A673 (cell line): ENCODE measurements around the gene TM9SF2. TPM values are rescaled to one million over a fixed set of nuclear protein-coding genes. Genes with fewer than 3 reads are reported as not detected.

Experiments used
- BruUV-seq: library from RNA; stranded (reverse); fragments of 400-500 nt; replicated peaks from 2 replicates; lab custom pipeline; 2021; lab: Mats Ljungman, UMichigan
- CTCF ChIA-PET: fragments of 300-600 bp; sonication (Branson Sonifier 250); formaldehyde crosslinking; loops from one replicate; lab custom pipeline; 2022; ENCODE audit warnings: antibody characterized with exemption; lab: Charles Lee
- POLR2A ChIA-PET: fragments of 300-600 bp; sonication (Branson Sonifier 250); formaldehyde crosslinking; loops from one replicate; lab custom pipeline; 2022; ENCODE audit warnings: antibody characterized with exemption; ENCODE audit not compliant: low non-redundant PET; lab: Charles Lee
- DNase-seq: peaks from one replicate; pipeline ENCODE4 v3.0.0-alpha.2; 2015; ENCODE audit warnings: low spot score
- H3K27ac ChIP-seq: fragments of 200-600 bp; sonication (generic); 2 replicates; pipeline ENCODE4 v1.5.1; 2016; ENCODE audit warnings: mixed run types, low read depth, mild to moderate bottlenecking, mixed read lengths, antibody characterized with exemption, low read length; ENCODE audit not compliant: poor library complexity, severe bottlenecking
- H3K27me3 ChIP-seq: fragments of 200-600 bp; sonication (generic); replicated peaks from 2 replicates; pipeline ENCODE4 v1.6.1; 2017; ENCODE audit warnings: mixed run types, low read depth, mild to moderate bottlenecking, mixed read lengths, antibody characterized with exemption, low read length; ENCODE audit not compliant: insufficient read depth, poor library complexity
- H3K36me3 ChIP-seq: fragments of 200-600 bp; sonication (generic); 2 replicates; pipeline ENCODE4 v1.6.1; 2016; ENCODE audit warnings: mixed run types, mild to moderate bottlenecking, mixed read lengths, antibody characterized with exemption, low read length; ENCODE audit not compliant: insufficient read depth, poor library complexity, severe bottlenecking
- H3K4me1 ChIP-seq: fragments of 200-600 bp; sonication (generic); 2 replicates; pipeline ENCODE4 v1.6.1; 2017; ENCODE audit warnings: mixed run types, mild to moderate bottlenecking, mixed read lengths, antibody characterized with exemption, low read length; ENCODE audit not compliant: insufficient read depth, poor library complexity, severe bottlenecking
- H3K4me3 ChIP-seq: fragments of 200-600 bp; sonication (generic); 2 replicates; pipeline ENCODE4 v1.5.1; 2016; ENCODE audit warnings: low read depth, mixed run types, mild to moderate bottlenecking, mixed read lengths, low read length; ENCODE audit not compliant: poor library complexity, severe bottlenecking
- H3K9me3 ChIP-seq: fragments of 200-600 bp; sonication (generic); 2 replicates; pipeline ENCODE4 v1.6.1; 2016; ENCODE audit warnings: mixed run types, low read depth, mild to moderate bottlenecking, mixed read lengths, antibody characterized with exemption, low read length; ENCODE audit not compliant: poor library complexity, severe bottlenecking
- CTCF ChIP-seq: fragments of 300-800, 200-600 bp; sonication (generic); conservative IDR thresholded peaks from 2 replicates; pipeline ENCODE4 v1.5.1; 2017; ENCODE audit warnings: low read depth, mild to moderate bottlenecking, antibody characterized with exemption, low read length, moderate library complexity, mixed read lengths
- EZH2 ChIP-seq: fragments of 200-600 bp; sonication (generic); IDR thresholded peaks from 2 replicates; pipeline ENCODE4 v1.6.1; 2017; ENCODE audit warnings: borderline replicate concordance, low read depth, mild to moderate bottlenecking, mixed read lengths, antibody characterized with exemption, low read length; ENCODE audit not compliant: poor library complexity, severe bottlenecking
- intact Hi-C: fragments of 100-400 bp; cut with micrococcal nuclease; formaldehyde crosslinking; loops from one replicate; pipeline ENCODE4 v1.10.0; 2022; ENCODE audit not compliant: unreplicated experiment
- total RNA-seq: library from RNA; stranded (reverse); gene quantifications from 2 replicates; pipeline ENCODE4 v1.2.3, GENCODE V29; 2021

TM9SF2 gene
- total RNA-seq, 1 experiment from 2014 or later = 96.3 TPM

DNA sequence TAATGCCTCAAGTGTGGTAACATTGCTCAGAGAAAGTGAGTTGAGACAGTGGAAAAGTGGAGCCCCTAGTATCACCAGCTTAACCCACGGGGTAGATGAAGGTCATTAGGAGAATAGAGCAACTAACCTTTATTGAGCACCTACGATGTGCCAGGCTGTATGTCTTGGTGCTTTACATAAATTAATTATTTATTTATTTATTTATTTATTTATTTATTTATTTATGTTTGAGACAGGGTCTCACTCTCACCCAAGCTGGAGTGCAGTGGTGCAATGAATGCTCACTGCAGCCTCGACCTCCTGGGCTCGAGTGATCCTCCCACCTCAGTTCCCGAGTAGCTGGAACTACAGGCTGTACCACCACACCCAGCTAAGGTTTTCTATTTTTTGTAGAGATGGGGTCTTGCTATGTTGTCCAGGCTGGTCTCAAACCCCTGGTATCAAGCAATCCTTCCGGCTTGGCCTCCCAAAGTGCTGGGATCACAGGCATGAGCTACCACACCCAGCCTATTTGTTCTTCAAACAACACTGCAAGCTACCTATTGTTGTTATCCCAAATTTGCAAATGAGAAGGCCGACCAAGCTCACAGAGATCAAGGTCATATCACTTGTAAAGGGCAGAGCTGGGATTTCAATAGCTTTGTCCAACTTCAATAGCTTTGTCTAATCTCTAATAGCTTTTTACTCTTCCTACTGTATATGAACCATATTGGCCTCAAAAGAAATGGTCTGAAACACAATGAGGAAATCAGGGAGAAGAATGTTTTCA, 79.4 kb downstream of the TM9SF2 start:
- DNase-seq = no peak
- TF ChIP-seq EZH2 = no peak
- TF ChIP-seq CTCF = no peak
- ChIA-PET CTCF (interaction anchor here (0.5 kb wide), 1 partner anchor 132 kb away, joined by 9 read pairs; no protein-coding TSS in a partner anchor), POLR2A (interaction anchor here (0.5 kb wide), 1 partner anchor 63 kb away, joined by 4 read pairs; no protein-coding TSS in a partner anchor)
- Histone ChIP-seq H3K4me3 (no peak overlapping the region), H3K4me1 (no peaks in the 10 kb centered on the region), H3K9me3 (no peaks in the 10 kb centered on the region), H3K27me3 (no peaks in the 10 kb centered on the region), H3K27ac (no peak overlapping the region), H3K36me3 (no peaks in the 10 kb centered on the region)
- BruUV-seq = no TSS peak
- intact Hi-C loops = no loop called here

- Histone ChIP-seq H3K4me3 (no peak overlapping the region), H3K4me1 (no peaks in the 10 kb centered on the region), H3K9me3 (no peaks in the 10 kb centered on the region), H3K36me3 (no peaks in the 10 kb centered on the region), H3K27ac (no peak overlapping the region), H3K27me3 (no peaks in the 10 kb centered on the region)
- DNase-seq = no peak
- no TSS peak for BruUV-seq
- ChIA-PET CTCF (no interaction called here), POLR2A (no interaction called here)
- intact Hi-C loops = no loop called here
- no peak for TF ChIP-seq CTCF
Measured at GRCh38 chr13:99582511-99582910, 81.2 kb downstream of the TM9SF2 start.

DNA sequence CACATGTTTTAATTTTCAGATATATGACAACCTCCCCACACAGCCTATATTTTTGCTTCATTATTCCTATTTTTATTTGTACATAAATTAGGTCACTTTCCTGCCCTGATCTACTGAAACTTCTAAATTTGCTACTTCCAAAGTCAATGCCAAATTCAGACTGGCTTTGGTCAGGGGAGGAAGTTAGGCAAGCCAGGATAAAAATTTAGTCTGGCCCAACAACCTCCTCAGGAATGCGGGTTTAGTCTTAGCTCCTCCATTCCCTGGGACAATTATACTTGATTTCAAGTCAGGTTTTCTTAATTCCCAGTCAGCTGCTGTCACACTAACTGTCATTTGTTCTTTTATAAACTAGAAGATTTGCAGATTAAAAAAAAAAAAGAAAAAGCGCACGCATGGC, 84.3 kb downstream of the TM9SF2 start:
- no peaks in the 10 kb centered on the region for H3K4me1 ChIP-seq
- H3K4me3 ChIP-seq = no peak overlapping the region
- intact Hi-C loops = no loop called here
- TF ChIP-seq EZH2 (no peak), CTCF (no peak)
- ChIA-PET POLR2A (no interaction called here), CTCF (no interaction called here)
- H3K27ac ChIP-seq = no peak overlapping the region
- H3K9me3 ChIP-seq = no peaks in the 10 kb centered on the region
- H3K36me3 ChIP-seq = no peaks in the 10 kb centered on the region
- no peak for DNase-seq
- no peaks in the 10 kb centered on the region for H3K27me3 ChIP-seq
- BruUV-seq = no TSS peak
